Caco-2 (cell line): ENCODE data around the gene TTBK2. TPM values are rescaled to one million over a fixed set of nuclear protein-coding genes. Genes with fewer than 3 reads are reported as not detected.
A peak's percentile ranks its signal among the peaks of the same experiment; 100 is the strongest.

Source experiments
- BruUV-seq: library from RNA; stranded (reverse); fragments of 400-500 nt; replicated peaks from 2 replicates; lab custom pipeline; 2021; lab: Mats Ljungman, UMichigan
- CTCF ChIA-PET: fragments of 300-600 bp; sonication (Branson Sonifier 250); formaldehyde crosslinking; loops from one replicate; lab custom pipeline; 2022; ENCODE audit warnings: antibody characterized with exemption; lab: Charles Lee
- POLR2A ChIA-PET: fragments of 300-600 bp; sonication (Branson Sonifier 250); formaldehyde crosslinking; loops from one replicate; lab custom pipeline; 2022; ENCODE audit warnings: antibody characterized with exemption; lab: Charles Lee
- DNase-seq, 2 experiments: peaks; one replicate each; pipeline versions ENCODE4 v3.0.0 to v3.0.0-alpha.2; 2020 to 2022
- H3K27me3 ChIP-seq: replicated peaks from 2 replicates; pipeline ENCODE4 v1.6.0; 2011; ENCODE audit warnings: low read length; ENCODE audit not compliant: control insufficient read depth, insufficient read depth
- H3K36me3 ChIP-seq: 2 replicates; pipeline ENCODE4 v1.5.1; 2011; ENCODE audit warnings: low read length; ENCODE audit not compliant: control insufficient read depth, insufficient read depth
- H3K4me1 ChIP-seq: fragments of 250-450 bp; sonication (Bioruptor Pico); 2 replicates; pipeline ENCODE4 v1.5.1; 2020; ENCODE audit warnings: mild to moderate bottlenecking
- H3K4me3 ChIP-seq: 2 replicates; pipeline ENCODE4 v1.5.1; 2011; ENCODE audit warnings: low read depth, mild to moderate bottlenecking, control low read depth, low read length
- H3K9me3 ChIP-seq: fragments of 250-450 bp; sonication (Bioruptor Pico); 2 replicates; pipeline ENCODE4 v1.5.1; 2020; ENCODE audit warnings: mild to moderate bottlenecking, moderate library complexity
- H3K27ac Mint-ChIP-seq: one replicate; pipeline ENCODE4 v1.8.0; 2022; ENCODE audit warnings: mixed read lengths; ENCODE audit not compliant: unreplicated experiment
- H3K27me3 Mint-ChIP-seq: one replicate; pipeline ENCODE4 v1.8.0; 2022; ENCODE audit warnings: mixed read lengths; ENCODE audit not compliant: insufficient read depth, unreplicated experiment
- H3K36me3 Mint-ChIP-seq: one replicate; pipeline ENCODE4 v1.8.0; 2022; ENCODE audit warnings: mild to moderate bottlenecking, mixed read lengths; ENCODE audit not compliant: insufficient read depth, unreplicated experiment
- H3K4me1 Mint-ChIP-seq: one replicate; pipeline ENCODE4 v1.8.0; 2022; ENCODE audit warnings: low read depth, mixed read lengths; ENCODE audit not compliant: unreplicated experiment
- H3K4me3 Mint-ChIP-seq: one replicate; pipeline ENCODE4 v1.8.0; 2022; ENCODE audit warnings: mild to moderate bottlenecking, moderate library complexity, mixed read lengths; ENCODE audit not compliant: unreplicated experiment
- H3K9me3 Mint-ChIP-seq: one replicate; pipeline ENCODE4 v1.8.0; 2022; ENCODE audit warnings: mixed read lengths; ENCODE audit not compliant: unreplicated experiment
- CTCF ChIP-seq, 2 experiments: fragments of 200-600 bp in 1 of 2; IDR thresholded peaks; 1 replicate in 1 of 2; 2 replicates in 1 of 2; pipeline versions ENCODE4 v1.5.1 to v1.8.0; 2011 to 2022; ENCODE audit warnings: antibody characterized with exemption in 1 of 2, control low read depth in 1 of 2, inconsistent platforms in 1 of 2, low read depth in 1 of 2, low read length in 1 of 2, mild to moderate bottlenecking in 1 of 2, moderate library complexity in 1 of 2; ENCODE audit not compliant: insufficient read depth in 1 of 2, severe bottlenecking in 1 of 2, unreplicated experiment in 1 of 2
- intact Hi-C: fragments of 100-400 bp; cut with micrococcal nuclease; formaldehyde crosslinking; loops from one replicate; pipeline ENCODE4 v1.10.0; 2022; ENCODE audit not compliant: unreplicated experiment
- total RNA-seq: library from RNA; stranded (reverse); gene quantifications from 2 replicates; pipeline ENCODE4 v1.2.3, GENCODE V29; 2022

Gene TTBK2
- total RNA-seq, 1 experiment from 2014 or later = 10.1 TPM

- peaks cover 6% of the 10 kb centered on the region for H3K36me3 Mint-ChIP-seq
- H3K4me1 Mint-ChIP-seq = no peaks in the 10 kb centered on the region
- no peak overlapping the region for H3K4me3 Mint-ChIP-seq
- Histone ChIP-seq H3K9me3 (no peaks in the 10 kb centered on the region), H3K36me3 (no peaks in the 10 kb centered on the region), H3K4me3 (no peak overlapping the region), H3K4me1 (peaks cover 6% of the 10 kb centered on the region; the same call in 1 of the 2 replicates), H3K27me3 (no peaks in the 10 kb centered on the region)
- H3K9me3 Mint-ChIP-seq = no peaks in the 10 kb centered on the region
- CTCF ChIA-PET = no interaction called here
- H3K27ac Mint-ChIP-seq = no peak overlapping the region
- intact Hi-C loops = no loop called here
- TF ChIP-seq CTCF (IDR thresholded peaks at IDR 0.05; ENCODE audit: insufficient read depth in 1 of 2, low read depth in 1 of 2, low read length in 1 of 2, severe bottlenecking in 1 of 2, unreplicated experiment in 1 of 2) = no peak
- no peaks in the 10 kb centered on the region for H3K27me3 Mint-ChIP-seq
- POLR2A ChIA-PET = no interaction called here
- BruUV-seq = no TSS peak
- DNase-seq = peak in 1 of 2 experiments; percentile 50
Measured at GRCh38 chr15:42858540-42858939, 62.0 kb downstream of the TTBK2 start.

- TF ChIP-seq CTCF (IDR thresholded peaks at IDR 0.05; ENCODE audit: insufficient read depth in 1 of 2, low read depth in 1 of 2, low read length in 1 of 2, severe bottlenecking in 1 of 2, unreplicated experiment in 1 of 2) = no peak
- Mint-ChIP-seq H3K27ac (no peak overlapping the region), H3K4me1 (no peaks in the 10 kb centered on the region), H3K9me3 (no peaks in the 10 kb centered on the region), H3K4me3 (no peak overlapping the region), H3K27me3 (no peaks in the 10 kb centered on the region), H3K36me3 (no peaks in the 10 kb centered on the region)
- no TSS peak for BruUV-seq
- ChIA-PET CTCF (no interaction called here), POLR2A (no interaction called here)
- H3K4me1 ChIP-seq = peaks cover 6% of the 10 kb centered on the region; the same call in 1 of the 2 replicates
- no peak overlapping the region for H3K4me3 ChIP-seq
- no peaks in the 10 kb centered on the region for H3K9me3 ChIP-seq
- intact Hi-C loops = no loop called here
- DNase-seq = no peak
- H3K36me3 ChIP-seq = no peaks in the 10 kb centered on the region
- no peaks in the 10 kb centered on the region for H3K27me3 ChIP-seq
Measured at GRCh38 chr15:42854576-42854975, 66.0 kb downstream of the TTBK2 start.

- Histone ChIP-seq H3K4me1 (no peaks in the 10 kb centered on the region), H3K27me3 (no peaks in the 10 kb centered on the region), H3K36me3 (no peaks in the 10 kb centered on the region), H3K4me3 (no peak overlapping the region), H3K9me3 (no peaks in the 10 kb centered on the region)
- intact Hi-C loops = no loop called here
- Mint-ChIP-seq H3K36me3 (no peaks in the 10 kb centered on the region), H3K27me3 (no peaks in the 10 kb centered on the region), H3K9me3 (no peaks in the 10 kb centered on the region), H3K4me3 (no peak overlapping the region), H3K27ac (no peak overlapping the region), H3K4me1 (no peaks in the 10 kb centered on the region)
- TF ChIP-seq CTCF (IDR thresholded peaks at IDR 0.05; ENCODE audit: insufficient read depth in 1 of 2, low read depth in 1 of 2, low read length in 1 of 2, severe bottlenecking in 1 of 2, unreplicated experiment in 1 of 2) = no peak
- ChIA-PET POLR2A (no interaction called here), CTCF (no interaction called here)
- DNase-seq = no peak
- no TSS peak for BruUV-seq
Measured at GRCh38 chr15:42849836-42850235, 70.7 kb downstream of the TTBK2 start.
